ENCODE measurements around the gene RAC3.

RAC3 gene

DNA sequence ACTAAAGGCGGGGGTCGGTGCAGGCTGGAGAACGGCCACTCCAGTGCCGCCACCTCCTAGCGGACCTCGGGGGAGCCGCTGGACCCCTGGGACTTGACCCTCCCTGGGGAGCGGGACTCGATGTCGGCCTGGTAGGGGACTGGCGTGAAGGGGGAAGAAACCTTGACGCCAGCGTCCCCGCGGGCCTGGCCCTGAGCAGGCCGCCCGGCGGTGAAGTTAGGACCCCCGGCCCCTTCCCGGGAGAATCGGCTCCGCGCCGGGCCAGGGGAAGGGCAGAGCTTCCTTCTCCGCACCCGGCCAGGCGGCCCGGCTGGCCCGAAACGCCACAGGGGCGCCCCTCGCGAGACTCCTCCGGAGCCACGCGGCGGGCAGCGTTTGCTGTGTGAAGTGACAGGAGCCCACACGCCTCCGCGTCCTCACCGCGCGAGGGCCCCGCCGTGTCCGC lies 33.7 kb downstream of the RAC3 start:
- in situ Hi-C loops (cut with MboI; ENCODE audit: low sequenced_read_pairs) = no loop called here

DNA sequence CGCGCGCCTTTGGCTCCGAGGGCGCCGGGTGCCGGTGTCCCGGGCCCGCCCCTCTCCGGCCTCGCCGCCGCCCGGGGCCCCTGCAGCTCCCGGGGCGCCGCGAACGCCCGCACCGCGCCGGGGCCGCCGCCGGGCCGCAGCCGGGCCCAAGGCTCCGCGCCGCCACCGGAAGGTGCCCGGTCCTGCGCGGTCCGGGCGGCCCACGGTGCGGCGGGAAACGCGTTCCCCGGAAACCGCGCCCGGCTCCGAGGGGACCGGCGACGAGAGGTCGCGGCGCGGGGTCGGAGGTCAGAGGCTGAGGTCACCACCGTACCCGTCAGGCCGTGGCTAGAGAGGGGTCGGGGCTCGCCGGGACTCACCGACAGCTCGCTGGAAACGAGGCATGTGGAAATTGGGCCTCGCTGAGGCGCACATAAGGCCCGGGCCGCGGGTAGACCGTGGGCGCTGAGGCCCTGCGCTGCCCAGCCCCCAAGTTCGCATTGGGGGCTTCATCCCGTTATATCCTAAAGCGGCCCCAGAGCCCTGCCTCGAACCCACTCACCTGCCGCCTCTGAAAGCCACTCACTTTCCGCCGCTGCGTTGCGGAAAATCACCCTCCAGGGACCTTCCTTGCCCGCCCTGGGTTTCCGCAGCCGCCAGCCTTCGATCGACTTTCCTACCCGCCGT lies 34.3 kb downstream of the RAC3 start, which contains the start of gene DUS1L:
DUS1L (minus strand) TSS at position 167 of the 666 bp plus-strand sequence. CDS start 745 bp downstream, outside the sequence.
- in situ Hi-C loops (cut with MboI; ENCODE audit: low sequenced_read_pairs) = no loop called here

DNA sequence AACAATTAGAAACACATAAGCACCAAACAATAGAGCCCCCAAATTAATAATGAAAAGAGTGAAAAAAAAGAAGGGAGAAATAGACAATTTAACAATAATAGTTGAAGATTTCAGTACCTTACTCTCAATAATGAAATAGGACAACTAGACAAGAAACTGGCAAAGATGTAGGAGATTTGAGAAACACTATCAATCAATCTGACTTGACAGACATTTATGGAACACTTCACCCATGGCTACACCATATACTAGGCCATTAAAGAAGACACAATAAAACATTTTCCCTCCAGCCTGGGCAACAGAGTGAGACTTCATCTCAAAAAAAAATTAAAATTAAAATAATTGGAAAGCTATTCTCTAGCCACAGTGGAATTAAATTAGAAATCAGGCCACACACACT lies 39.1 kb downstream of the RAC3 start:
- in situ Hi-C loops (cut with MboI; ENCODE audit: low sequenced_read_pairs) = no loop called here

DNA sequence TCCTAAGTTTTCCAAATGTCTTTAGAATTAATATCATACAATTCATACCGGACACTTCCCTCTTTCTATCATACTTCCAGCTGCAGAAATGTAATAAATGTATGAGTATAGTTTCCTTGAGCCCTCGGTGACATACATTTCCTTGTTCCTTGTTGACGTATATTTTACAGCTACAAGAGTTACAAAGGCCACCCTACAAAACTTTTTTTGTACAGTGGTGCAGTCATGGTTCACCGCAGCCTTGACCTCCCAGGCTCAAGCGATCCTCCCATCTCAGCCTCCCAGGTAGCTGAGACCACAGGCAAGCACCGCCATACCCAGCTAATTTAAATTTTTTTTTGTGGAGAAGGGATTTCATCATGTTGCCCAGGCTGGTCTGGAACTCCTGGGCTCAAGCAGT lies 41.3 kb downstream of the RAC3 start:
- in situ Hi-C loops (cut with MboI; ENCODE audit: low sequenced_read_pairs) = no loop called here

DNA sequence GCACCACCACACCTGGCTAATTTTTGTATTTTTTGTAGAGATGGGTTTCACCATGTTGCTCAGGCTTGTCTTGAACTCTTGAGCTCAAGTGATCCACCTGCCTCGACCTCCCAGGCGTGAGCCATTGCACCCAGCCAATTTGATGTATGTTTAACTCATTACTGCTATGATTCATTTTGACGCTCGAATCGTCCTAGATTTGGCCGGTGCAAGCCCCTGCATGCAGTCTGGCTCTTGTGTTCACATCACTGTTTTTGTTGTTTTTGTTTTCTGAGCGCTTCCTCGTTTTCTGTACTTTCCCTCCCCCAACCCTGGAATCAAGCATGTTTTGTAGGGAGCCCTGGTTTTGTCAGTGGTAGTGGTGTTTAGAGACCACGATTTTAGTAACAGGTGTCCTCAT lies 42.0 kb downstream of the RAC3 start:
- in situ Hi-C loops (cut with MboI; ENCODE audit: low sequenced_read_pairs) = no loop called here

DNA sequence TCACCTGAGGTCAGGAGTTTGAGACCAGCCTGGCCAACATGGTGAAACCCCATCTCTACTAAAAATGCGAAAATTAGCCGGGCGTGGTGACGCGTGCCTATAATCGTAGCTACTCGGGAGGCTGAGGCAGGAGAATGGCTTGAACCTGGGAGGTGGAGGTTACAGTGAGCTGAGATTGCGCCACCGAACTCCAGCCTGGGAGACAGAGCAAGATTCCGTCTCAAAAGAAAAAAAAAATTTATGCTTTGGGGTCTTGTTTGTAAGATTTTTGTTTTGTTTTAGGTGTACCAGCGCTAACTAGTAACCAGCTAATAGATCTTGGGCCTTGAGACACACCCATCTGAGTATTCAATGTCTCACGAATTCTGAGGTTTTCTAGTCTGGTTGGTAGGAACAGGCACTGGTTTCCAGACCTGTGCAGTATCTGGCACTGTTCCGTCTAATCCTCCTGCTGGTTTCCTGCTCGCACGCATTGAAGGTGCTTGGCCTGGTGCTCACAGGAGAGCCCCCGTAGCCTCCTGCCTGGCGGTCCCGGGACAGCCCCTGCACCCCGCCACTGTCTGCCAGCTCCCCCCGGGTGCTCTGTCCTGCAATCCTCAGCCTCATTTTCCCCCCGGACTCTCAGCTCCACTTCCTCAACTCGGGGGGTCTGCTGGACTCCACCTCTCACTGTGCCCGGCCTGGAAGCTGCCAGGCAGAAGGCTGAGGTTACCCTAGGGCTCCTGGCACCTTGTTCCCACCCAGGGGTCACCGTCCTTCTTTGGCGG lies 44.7 kb downstream of the RAC3 start:
- in situ Hi-C loops (cut with MboI; ENCODE audit: low sequenced_read_pairs) = no loop called here

DNA sequence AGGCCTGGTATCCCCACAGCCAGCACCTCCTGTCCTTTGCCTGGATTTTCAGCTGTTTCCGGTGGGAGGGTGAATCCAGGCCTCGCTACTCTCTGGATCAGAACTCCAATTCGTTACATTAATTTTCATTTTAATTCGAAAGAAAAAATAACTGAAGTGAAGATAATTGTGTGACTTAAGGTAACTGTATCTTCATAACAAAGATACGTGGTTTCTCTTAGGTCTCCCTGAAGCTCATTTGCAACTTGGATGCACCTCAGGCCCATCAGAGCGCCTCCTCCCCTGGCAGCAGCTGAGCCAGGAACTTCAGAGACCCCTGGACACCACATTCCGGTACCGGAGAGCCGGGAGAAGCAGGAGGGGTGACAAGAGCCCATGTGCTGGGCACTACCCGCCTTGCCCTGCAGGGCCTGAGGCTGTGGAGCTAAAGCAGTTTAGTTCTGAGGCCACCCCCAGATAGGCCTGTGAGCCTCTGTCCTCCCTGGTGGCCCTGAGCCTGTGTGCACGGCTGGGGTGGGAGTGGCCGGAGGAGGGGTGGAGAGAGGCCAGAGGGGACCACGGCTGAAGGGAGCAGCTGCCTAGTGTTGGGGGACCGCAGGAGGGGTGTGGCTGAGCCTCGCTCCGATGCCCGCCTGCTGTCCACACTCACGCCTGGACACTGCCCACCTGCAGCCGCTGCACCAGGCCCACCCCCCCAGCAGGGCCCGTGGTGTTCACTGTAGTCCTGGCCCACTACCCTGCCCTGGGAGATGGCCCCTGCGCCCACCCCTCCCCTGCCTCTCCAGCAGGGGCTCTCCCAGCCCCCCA lies 45.5 kb downstream of the RAC3 start:
- in situ Hi-C loops (cut with MboI; ENCODE audit: low sequenced_read_pairs) = no loop called here

DNA sequence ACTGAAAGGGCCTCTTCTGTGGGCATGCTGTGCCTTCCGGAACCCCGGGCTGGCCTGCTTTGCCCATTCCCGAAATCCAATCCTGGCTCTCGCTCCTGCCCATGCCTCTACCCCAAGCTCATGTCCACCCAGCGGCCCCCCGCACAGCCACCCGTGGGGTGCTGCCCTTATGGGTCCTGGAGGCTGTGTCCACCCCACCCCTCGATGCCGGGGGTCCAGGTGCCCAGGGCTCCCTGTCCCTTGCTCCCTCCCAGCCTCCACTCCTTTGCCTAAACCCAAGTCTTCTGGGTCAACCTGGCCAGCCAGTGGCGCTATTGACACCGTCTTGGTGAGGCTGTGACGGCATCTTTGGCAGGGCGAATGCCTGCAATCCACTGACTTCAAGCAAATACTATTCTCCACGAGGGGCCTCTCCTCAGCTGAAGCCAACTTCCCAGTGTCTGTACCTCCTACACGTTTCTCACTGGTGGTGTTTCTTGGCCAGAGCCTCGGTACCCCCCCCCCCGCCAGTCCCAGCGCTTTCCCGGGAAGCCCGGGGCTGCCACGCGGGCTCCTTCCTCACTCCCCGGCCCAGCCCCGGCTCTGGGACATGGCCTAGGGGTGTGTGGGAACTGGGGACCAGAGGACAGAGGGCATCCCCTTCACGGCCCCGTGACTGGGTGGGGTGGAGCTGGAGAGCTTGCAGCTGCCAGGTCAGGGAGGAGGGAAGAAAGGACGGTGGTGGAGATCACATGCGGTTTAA lies 46.3 kb downstream of the RAC3 start:
- in situ Hi-C loops (cut with MboI; ENCODE audit: low sequenced_read_pairs) = no loop called here

DNA sequence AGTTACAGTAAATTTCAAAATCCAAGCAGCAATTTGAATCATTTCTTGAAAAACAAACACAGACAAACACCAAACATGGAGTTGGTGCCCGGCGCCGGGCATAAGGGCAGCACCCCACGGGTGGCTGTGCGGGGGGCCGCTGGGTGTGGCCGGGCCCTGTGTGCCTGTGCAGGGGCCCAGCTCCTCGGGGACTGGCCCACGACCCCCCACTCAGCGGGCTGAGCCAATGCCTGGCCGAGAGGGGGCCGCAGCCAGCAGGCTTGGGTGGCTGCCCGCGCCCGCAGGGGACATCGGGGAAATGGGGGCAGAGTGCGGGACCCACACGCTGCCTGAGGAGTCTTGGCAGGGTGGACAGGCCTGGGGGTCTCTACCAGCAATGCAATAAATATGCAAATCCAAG lies 47.0 kb downstream of the RAC3 start:
- in situ Hi-C loops (cut with MboI; ENCODE audit: low sequenced_read_pairs) = no loop called here

DNA sequence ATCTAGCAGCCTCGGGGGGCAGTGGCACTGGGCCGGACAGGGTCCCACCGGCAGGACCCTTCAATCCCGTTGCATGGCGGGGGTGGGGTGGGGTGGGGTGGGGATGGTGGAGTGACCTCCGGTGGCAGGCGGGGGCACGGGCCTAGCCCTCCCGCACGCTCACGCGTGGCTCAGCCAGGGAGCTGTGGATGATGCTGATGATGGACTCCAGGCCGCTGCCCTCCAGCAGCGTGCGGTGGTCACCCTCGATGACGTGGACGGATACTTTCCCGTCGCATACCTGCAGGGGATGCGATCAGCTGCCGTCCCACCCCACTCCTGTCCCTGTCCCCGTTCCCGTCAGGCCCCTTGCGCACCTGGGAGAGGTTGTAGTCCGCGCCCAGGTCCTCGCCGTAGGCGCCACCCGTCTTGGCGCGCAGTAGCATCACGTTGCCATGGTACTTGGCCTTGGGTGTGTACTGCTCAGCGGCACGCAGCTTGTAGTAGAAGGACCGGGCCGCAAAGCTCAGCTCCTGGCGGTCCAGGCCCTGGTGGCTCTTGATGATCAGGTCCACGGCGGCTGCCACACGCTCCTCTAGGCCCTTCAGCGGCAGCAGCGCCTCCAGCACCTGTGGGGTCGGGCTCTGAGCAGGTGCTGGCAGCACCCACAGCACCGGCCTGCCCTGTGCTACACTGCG lies 47.7 kb downstream of the RAC3 start:
- in situ Hi-C loops (cut with MboI; ENCODE audit: low sequenced_read_pairs) = no loop called here

DNA sequence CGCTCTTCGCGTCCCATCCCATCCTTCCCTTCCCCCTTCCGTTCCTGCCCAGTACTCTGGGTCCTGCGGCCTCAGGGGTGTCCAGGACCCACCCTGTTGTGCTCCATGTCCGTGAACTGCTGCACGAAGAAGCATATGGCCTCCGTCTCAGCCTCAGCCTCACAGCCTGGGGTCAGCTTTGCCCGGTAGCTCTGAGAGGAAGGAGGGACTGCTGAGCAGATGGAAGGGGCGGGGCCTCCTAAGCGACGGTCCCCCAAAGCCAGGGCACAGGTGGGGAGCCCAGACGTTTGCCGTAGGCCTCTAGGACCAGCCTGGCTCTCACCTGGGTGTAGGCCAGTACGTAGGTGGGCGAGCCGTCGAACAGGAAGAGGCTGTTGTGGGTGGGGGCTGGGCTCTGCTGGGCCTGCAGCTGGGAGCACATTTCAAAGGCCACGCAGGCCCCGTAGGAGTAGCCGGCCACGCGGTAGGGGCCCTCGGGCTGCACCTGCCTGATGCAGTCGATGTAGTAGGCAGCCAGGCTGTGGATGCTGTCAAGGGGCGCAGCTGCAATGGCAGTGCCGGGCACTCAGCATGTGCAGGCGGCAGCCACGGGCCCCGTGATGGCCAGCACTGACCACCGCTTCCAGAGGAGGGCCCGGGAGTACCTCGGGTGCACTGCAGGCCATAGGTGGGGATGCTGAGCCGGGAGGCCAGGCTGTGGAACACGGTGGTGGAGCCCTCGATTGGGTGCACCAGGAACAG lies 48.7 kb downstream of the RAC3 start:
- in situ Hi-C loops (cut with MboI; ENCODE audit: low sequenced_read_pairs) = no loop called here

DNA sequence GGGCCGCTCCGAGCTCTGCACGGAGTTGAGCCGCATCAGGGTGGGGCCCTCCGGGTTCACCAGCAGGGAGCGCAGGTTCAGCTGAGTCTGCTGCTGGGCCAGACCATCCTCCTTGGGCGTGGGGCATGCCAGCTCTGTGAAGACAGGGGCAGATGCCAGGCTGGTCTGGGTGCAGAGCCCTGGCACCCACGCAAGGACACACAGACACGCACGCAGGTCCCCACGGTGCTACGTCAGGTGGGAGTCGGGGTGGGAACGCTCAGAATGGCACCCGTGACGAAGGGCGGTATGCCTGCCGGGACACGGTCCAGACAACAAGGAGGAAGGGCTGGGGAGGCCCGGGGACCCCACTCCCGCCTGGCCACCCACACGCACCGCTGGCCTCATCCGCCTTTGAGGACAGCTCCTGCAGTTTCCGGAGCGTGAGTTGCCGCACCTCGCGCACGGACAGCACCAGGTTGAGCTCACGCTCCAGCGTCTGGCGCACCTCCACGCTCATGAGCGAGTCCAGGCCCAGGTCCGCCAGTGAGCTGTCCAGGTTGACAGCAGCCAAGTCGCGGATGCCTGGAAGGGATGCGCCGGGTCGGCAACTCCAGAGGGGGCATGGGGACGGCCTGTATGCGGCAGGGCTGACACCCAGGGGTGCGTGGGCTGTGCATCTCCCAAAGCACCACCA lies 49.4 kb downstream of the RAC3 start:
- in situ Hi-C loops (cut with MboI; ENCODE audit: low sequenced_read_pairs) = no loop called here

DNA sequence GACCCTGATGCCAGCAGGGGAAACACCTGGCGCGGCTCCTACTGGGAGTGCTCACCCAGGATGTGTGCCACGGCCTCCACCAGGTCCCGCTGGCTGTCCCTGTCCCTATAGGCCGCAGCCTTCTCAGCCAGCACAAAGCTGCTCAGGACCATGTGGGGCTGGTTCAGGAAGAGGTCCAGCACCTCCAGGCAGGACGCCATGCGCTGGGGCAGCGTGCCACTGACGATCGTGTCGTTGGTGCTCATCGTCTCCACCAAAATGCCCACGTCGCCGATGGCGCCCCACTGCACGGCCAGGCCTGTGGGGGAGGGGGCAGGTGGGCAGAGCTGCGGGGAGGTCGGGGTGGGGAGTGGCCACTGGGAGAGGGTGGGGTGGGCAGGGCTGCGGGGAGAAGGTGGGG lies 50.1 kb downstream of the RAC3 start:
- in situ Hi-C loops (cut with MboI; ENCODE audit: low sequenced_read_pairs) = no loop called here

DNA sequence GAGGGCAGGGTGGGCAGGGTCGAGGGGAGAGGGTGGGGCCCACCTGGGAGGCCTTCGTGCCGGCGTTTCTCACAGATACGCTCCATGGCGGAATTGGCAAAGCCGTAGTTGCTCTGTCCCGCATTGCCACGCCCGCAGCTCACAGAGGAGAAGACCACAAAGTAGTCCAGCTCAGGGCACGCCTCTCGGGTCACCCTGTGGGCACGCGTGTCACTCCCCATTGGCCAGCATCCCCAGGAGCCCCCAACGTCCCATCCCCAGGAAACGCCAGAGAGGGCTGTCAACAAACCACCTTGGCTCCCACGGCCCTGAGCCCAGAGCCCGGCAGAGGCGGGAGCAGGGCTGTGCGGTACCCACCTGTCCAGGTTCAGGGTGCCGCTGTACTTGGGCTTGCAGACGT lies 50.5 kb downstream of the RAC3 start:
- in situ Hi-C loops (cut with MboI; ENCODE audit: low sequenced_read_pairs) = no loop called here

DNA sequence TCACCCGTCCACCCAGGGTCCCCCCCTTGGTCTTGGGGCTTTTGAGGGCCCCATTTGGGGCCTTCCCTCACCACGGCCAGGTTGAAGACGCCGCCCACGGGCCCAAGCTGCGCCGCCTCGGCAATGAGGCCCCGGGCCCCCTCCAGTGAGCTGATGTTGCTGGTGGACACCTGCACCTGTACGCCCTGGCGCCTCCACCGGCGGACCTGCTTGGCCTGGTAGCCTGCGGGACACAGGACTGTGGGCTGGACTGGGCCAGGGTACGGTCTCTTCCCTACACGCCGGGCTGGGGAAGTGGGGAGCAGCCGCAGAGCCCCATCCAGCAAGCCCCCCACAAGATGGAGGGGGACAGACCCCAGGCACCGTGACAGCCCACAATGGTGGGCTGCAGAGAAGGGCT lies 51.0 kb downstream of the RAC3 start:
- in situ Hi-C loops (cut with MboI; ENCODE audit: low sequenced_read_pairs) = no loop called here

DNA sequence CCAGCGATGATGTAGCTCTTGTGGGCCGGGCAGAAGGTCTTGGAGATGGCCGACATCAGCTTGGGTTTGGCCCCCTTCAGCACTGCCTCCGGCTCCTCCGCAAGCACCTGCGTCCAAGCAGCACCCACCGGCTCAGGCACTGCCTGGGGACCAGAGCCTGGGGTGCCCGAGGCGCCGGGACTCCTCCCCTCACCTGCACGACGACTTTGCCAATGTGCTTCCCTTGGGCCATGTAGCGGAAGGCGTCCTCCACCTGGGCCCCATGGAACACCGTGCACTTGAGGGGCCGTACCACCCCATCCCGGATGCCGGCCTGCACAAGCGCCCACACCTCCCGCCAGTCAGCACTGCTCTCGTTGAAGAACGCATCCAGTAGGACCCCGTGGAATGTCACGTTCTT lies 51.5 kb downstream of the RAC3 start:
- in situ Hi-C loops (cut with MboI; ENCODE audit: low sequenced_read_pairs) = no loop called here

All from HL-60/S4 treated with phorbol 12-myristate 13-acetate at 8.2 ng/mL for 4 days and 3 days (cell line).